NCI-H187 (cell line): ENCODE data around the gene TXNRD1.

Source experiments
- DNase-seq, 2 experiments: peaks; one replicate each; lab custom pipeline; 2025; lab: John Stamatoyannopoulos, UW

The TXNRD1 gene

DNA sequence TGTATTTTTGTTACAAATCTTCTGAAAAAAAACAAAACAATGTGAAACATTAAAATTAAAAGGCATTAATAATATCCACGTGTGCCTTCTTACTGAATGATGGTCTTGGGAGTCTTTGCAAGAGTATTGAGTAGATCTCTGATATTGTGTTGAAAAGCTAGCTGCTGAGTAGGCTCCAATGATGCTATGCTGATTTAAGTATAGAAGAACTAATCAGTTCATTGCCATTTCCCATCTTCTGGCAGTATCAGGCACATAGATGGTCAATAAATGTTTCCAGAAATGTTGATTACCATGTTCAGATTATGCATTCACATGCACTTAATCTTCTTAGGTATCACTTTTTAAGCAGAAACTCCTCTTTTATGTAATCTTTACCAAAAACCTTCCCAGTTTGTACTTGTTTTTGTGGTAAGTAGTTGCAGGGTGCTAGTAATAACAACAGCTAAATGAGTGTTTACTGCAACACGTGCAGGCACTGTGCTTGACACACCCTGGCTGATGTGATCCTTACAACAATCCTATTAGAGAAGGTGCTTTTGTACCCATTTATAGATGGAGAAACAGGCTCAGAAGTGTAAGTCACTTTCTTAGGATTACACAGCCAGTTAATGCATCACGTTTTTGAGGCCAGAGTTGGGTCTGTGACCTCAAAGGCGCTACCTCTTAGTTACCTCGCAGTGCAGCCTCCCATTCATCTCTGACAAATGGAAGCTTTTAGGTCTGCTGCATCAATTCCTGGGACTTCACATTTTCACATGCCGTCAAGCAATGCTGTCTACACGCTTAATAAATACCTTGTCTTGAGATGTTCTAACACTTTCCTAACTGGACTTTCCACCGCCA is 134.9 kb downstream of the TXNRD1 start:
- no peak for DNase-seq

- no peak for DNase-seq
Observed at GRCh38 chr12:104351057-104351983, 135.7 kb downstream of the TXNRD1 start.

GRCh38 chr12:104352106-104352713 is 136.6 kb downstream of the TXNRD1 start:
- DNase-seq, result no peak

DNA sequence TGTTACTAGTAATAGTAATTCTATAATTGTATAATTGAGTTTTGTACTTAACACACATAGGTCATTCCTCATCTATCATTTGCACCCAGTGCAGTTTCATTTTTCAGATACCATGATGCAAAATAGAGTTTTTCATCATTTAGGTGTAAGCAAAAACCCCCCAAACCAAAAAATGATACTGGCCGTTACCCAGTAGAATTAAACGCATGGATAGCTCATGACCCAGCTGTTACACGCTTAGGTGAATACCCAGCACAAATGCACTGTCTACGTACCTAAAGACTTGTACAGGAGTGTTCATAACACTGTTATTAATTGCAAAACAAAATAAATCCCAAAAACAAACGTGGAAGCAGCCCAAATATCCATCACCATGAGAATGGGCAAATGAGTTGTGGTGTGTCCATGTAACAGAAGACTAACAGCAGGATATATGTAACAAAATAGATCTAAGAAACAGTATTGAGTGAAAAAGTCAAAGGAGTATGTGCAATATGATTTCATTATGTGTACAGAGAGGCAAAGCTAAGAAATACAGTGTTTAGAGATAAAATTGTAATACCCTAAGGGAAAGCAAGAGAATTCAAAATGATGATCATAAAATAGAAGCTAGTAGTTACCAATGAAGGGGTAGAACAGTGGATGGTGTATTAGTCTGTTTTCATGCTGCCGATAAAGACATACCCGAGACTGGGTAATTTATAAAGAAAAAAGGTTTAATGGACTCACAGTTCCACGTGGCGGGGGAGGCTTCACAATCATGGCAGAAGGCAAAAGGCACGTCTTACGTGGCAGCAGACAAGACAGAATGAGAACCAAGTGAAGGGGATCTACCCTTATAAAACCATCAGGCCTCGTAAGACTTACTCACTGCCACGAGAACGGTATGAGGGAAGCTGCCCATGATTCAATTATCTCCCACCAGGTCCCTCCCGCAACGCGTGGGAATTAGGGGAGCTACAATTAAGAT is 137.7 kb downstream of the TXNRD1 start:
- DNase-seq, result no peak

DNA sequence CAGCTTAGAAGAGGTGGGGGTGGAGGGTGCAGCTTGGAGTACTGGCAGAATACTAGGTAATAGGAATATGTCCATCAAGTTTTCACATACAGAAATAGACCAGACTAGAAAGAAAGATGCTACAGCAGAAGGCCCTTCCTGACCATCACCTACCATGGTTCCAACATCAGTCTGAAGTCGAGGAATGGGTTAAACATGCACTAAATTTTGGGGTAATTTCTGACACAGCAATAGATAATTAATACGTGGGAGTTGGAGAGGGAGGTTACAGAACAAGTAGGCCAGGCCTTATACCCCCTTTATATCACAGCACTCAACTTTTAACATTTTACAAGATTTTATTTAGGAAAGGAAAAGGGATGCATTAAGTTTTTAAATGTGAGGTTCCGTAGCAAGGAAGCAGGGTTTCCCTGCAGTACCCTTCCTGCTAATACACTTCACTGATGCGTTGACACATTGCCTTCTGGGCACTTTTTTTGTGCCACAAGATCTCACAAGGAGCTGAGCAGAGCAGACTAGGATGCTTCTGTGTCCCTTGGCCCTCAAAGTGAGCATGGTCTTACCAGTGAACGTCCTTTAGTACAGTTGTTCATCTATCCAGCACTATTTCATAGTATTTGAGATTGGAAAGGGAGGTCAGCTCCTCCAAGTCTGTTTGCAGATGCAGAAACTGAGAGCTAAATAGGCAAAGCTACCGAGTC is 138.7 kb downstream of the TXNRD1 start:
- no peak for DNase-seq

DNA sequence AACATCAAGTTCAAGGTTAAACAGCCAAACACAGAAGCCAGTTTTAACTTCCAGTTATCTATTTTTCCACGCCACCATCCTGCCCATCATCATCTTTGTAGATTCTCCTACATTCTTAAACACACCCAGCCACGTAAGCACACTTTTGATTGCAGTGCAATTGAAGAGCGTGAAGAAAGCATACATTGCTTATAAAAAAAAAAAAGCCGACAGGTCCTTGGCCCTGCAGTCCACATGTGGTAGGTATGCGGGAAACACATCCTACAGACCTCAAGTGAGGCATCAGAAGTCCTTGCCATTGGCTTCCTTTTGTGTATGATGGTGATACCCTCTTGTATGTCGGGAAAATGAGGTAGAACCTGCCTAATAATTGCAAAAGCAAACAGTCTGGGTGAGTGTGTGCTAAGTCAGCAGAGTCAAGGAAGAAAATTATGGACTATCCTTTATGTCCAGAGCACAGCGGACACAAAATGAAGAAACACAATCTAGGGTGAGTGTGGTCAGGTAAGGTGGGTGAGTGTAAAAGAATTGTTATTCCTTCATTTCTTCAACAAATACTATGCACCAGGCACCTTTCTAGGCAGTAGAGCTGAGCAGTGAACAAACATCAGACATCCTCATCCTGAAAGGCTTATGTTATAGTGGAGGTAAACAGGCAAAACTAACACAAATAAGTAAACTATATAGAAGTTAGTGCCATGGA is 139.4 kb downstream of the TXNRD1 start:
- DNase-seq, result no peak

GRCh38 chr12:104355630-104356029 is 140.1 kb downstream of the TXNRD1 start:
- DNase-seq, result no peak

- no peak for DNase-seq
Observed at GRCh38 chr12:104356231-104357115, 140.9 kb downstream of the TXNRD1 start.

DNA sequence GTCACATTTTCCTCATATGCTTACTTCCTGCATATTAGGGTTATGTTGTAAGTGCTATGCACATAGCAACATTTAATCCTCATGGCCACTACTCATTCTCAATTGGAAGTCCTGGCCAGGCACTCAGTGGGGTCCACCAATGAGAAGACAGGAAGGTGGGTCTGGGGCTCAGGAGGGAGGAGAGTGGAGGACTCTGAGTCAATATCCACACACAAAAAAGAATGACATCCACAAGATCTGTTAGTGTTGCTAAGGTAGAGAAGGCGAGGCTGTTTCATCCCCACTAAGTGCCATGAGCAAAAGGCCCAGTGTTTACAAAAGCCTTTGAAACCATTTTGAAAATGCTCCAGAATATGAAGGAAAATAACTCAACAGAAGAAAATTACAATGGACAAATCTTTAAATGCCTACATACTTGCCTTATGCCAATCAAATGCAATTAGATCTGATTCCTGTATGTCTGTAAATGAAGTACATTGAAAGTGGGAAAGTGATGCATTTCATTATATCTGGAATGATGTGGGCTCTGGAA is 141.9 kb downstream of the TXNRD1 start:
- no peak for DNase-seq

- DNase-seq, result peak in 1 of 2 experiments; percentile 23
Observed at GRCh38 chr12:104358353-104359003, 142.9 kb downstream of the TXNRD1 start.

GRCh38 chr12:104359216-104359615 is 143.6 kb downstream of the TXNRD1 start:
- DNase-seq, result no peak

GRCh38 chr12:104360157-104360556 is 144.6 kb downstream of the TXNRD1 start:
- DNase-seq, result no peak

DNA sequence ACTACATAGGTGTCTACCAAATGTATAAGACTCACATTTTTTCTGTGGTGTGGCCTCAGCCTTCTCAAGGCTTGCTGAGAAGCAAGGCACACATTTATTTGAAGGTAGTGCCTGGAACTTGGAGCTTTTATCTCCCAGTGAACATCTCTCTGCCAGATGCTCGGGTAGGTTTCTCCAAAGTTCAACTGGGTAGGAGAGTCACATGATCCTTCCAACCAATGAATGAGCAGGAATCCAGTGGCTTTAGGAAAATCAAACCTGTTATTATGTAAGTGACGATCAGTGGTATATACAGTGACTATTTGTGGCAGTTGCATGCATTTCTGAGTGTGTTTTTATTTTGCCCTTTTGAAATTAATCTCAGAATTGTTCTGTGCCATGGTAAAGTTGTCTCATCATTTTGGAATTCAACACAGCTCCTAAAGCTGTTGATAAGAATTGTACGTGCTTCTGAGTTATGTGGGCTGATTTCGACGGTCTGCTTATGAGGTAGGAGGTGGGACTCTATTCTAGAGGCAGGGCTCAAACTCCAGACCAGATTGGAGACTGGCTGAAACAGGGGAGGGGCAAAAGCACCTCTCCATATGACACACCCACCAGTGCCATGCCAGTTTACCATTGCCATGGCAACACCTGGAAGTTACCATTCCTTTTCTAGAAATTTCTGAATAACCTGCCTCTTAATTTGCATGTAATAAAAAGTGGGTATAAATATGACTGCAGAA is 145.6 kb downstream of the TXNRD1 start:
- DNase-seq, result no peak

- DNase-seq, result no peak
Observed at GRCh38 chr12:104365921-104366410, 150.4 kb downstream of the TXNRD1 start.

- DNase-seq, result no peak
Observed at GRCh38 chr12:104369708-104370107, 154.1 kb downstream of the TXNRD1 start.

DNA sequence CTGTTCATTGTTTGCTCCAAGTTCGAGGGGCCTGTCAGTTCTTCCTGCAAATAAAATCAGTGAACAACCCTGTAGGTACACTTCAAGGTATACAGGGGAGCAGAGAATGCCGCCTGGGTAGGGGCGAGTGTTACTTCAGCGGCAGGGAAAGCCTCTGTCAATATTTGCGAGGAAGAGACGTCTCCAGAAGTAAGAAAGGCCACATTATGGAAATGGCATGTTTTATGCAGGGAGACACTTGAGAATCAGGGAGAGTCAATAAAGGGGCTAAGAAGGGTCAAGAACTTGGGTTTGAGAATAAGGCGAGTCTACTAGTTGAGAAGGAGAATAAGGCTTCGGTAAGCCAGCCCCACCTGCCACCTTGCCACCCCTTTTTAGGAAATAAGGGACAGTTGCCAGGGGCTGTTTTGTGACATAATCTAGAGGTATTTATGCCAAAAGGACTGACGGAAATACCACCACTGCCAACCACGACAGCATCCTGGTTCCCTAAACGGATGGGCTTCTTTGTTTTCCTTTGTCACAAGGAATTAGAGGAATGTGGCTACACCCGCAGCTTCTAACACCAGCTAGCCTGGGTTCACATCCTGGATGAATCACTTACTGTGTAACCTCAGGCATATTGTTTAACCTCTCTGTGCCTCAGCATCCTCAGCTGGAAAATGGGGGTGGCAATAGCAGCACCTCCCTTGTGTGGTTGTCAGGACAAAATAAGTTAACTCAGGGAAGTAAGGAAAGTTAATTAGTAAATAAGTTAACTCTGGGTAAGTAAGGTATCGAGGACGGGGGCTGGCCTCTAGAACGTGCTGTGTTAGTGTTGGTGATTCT is 155.7 kb downstream of the TXNRD1 start:
- DNase-seq, result no peak
